Measurements from ENCODE around the gene PTPRK.

The PTPRK gene

DNA sequence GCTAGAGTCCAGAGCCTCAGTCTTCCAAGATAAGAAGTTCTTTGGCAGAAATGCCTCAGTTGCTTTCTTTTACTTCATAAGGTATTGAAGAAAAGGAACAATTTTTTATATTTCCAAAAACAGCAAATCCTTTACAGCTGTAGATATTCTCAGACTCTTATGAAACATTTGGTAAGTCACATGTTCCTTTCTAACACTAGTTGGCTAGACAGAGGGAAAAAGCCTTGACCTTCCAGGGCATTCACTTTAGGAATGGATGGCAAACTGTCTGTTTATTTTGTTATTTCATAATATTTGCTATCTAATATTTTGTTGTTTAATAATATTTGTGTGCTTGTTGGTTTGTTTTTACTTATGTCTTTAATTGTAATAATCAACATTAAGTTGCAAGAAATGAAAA is 140.8 kb downstream of the PTPRK start:
- TF ChIP-seq, protein P1, sequence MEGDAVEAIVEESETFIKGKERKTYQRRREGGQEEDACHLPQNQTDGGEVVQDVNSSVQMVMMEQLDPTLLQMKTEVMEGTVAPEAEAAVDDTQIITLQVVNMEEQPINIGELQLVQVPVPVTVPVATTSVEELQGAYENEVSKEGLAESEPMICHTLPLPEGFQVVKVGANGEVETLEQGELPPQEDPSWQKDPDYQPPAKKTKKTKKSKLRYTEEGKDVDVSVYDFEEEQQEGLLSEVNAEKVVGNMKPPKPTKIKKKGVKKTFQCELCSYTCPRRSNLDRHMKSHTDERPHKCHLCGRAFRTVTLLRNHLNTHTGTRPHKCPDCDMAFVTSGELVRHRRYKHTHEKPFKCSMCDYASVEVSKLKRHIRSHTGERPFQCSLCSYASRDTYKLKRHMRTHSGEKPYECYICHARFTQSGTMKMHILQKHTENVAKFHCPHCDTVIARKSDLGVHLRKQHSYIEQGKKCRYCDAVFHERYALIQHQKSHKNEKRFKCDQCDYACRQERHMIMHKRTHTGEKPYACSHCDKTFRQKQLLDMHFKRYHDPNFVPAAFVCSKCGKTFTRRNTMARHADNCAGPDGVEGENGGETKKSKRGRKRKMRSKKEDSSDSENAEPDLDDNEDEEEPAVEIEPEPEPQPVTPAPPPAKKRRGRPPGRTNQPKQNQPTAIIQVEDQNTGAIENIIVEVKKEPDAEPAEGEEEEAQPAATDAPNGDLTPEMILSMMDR (IDR thresholded peaks at IDR 0.05; ENCODE audit: control insufficient read depth, insufficient read depth, low read depth, low read length, missing control alignments): no peak
- DNase-seq (ENCODE audit: low read depth): no peak
- no peak overlapping the region for H3K4me3 ChIP-seq (ENCODE audit: control insufficient read depth, low read depth, low read length)

DNA sequence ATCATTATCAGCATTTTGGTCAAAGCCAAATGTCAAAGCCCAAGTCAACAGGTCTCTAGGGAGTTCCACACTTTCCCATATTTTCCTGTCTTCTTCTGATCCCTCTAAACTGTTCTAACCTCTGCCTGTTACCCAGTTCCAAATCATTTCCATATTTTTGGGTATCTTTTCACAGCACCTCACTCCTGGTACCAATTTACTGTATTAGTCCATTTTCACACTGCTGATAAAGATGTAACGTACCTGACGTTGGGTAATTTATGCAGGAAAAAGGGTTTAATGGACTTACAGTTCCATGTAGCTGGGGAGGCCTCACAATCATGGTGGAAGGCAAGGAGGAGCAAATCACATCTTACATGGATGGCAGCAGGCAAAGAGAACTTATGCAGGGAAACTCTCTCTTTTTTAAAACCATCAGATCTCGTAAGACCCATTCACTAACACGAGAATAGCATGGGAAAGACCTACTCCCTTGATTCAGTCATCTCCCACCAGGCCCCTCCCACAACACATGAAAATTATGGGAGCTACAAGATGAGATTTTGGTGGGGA is 143.4 kb downstream of the PTPRK start:
- H3K4me3 ChIP-seq (ENCODE audit: control insufficient read depth, low read depth, low read length): no peak overlapping the region
- TF ChIP-seq, protein P1 (IDR thresholded peaks at IDR 0.05; ENCODE audit: control insufficient read depth, insufficient read depth, low read depth, low read length, missing control alignments): no peak
- no peak for DNase-seq (ENCODE audit: low read depth)

DNA sequence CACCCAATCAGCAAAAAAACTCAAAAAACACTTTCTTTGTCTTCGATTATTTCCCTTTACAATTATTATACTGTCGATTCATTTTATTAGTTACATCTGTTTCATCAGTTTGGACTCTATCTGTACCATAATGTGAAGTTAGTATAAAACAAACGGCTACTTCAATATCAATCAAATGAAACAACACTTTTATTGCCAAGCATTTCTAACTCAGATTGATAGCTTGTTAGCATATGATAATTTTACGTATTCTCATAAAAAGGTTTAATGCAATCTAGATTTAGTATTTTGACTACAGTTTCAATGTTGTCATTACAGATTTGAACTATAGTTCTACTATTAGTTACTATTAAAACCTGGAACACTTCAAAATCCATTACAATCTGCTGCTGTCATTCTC is 149.3 kb downstream of the PTPRK start:
- H3K4me3 ChIP-seq (ENCODE audit: control insufficient read depth, low read depth, low read length): no peak overlapping the region
- TF ChIP-seq, protein P1 (IDR thresholded peaks at IDR 0.05; ENCODE audit: control insufficient read depth, insufficient read depth, low read depth, low read length, missing control alignments): no peak
- DNase-seq (ENCODE audit: low read depth): no peak

DNA sequence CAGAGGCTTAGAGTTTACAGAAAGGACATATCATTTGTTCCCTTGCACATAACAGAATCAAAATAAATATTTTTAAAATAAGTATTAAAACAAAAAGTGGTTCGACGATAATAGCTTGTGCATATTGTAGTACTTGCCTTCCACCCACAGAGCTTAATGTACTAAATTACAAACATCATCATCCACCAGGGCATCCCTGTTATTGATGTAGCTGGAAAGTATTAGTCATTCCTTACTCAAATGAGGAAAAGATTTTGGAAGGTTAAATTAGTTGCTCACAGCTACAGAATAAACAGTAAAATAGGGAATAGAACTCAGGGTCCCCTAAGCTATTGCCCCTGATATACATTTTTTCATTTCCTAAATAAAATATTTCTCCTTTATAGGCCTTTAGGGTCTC is 150.3 kb downstream of the PTPRK start:
- no peak overlapping the region for H3K4me3 ChIP-seq (ENCODE audit: control insufficient read depth, low read depth, low read length)
- TF ChIP-seq, protein P1 (IDR thresholded peaks at IDR 0.05; ENCODE audit: control insufficient read depth, insufficient read depth, low read depth, low read length, missing control alignments): peak; percentile 3
- DNase-seq (ENCODE audit: low read depth): peak; percentile 52

DNA sequence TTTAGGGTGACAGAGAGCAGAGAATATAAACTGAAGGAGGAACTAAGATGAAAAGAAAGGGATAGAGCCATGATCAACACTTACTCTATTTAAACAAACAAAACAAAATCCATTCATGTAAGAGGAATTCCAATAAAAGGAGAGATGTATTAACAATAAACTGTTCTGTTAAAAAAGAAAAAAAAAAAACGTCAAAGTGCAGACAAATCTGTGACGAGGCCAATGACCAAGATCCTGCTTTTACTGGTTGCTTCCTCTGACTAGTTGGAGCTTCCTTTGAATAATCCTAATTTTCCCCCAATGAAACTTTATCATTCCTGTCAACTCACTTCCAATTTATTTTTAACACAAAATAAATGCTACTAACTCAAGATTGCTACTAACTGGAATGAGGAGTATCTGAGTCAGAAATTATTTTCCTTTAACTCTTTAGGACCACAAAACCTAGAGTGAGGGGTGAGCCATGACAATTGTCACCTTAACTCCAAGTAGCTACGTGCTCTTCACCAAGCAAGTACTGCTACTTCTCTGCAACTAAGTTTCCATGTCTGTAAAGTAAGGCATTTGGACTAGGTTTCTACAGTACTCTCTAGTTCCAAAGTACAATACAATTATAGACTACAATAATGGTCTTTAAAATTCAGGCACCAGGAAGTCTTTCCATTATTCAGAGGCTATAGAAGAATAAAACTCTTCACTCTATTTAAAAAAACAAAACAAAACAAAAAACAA is 152.0 kb downstream of the PTPRK start:
- TF ChIP-seq, protein P1 (IDR thresholded peaks at IDR 0.05; ENCODE audit: control insufficient read depth, insufficient read depth, low read depth, low read length, missing control alignments): no peak
- DNase-seq (ENCODE audit: low read depth): peak; percentile 14

DNA sequence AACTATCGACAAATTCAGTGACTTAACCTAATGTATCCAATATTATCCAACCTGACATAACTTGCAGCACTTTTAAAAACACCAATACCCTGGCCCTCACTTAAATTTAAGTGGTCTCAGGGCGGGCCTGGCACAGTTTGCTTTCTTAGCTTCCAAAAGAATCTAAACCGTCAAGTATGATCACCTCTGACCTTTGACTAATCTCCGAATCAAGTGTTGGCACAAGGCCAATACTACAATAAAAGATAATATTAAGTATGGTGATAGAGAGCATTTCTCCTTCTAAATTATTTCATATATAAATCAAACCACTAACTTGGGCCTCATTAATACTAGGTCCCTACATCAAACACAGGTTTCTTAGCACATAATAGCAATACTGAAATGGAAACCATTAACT is 153.0 kb downstream of the PTPRK start:
- TF ChIP-seq, protein P1 (IDR thresholded peaks at IDR 0.05; ENCODE audit: control insufficient read depth, insufficient read depth, low read depth, low read length, missing control alignments): no peak
- no peak overlapping the region for H3K4me3 ChIP-seq (ENCODE audit: control insufficient read depth, low read depth, low read length)
- no peak for DNase-seq (ENCODE audit: low read depth)

More for the DNA sequence above, 152.0 kb downstream of the PTPRK start:
- no peak overlapping the region for H3K4me3 ChIP-seq (ENCODE audit: control insufficient read depth, low read depth, low read length)
